Measurements from ENCODE around the gene LRRC63.

GRCh38 chr13:46184277-46184699 is 27.4 kb upstream of the LRRC63 start:
- TF ChIP-seq CTCF (conservative IDR thresholded peaks at IDR 0.05; ENCODE audit: low read depth, low read length) (peak; percentile 92), EZH2 (IDR thresholded peaks at IDR 0.05; ENCODE audit: borderline replicate concordance, low read depth, low read length, poor library complexity, severe bottlenecking) (no peak)

All from A673 (cell line).